GM03348 (cell line): Measurements from ENCODE around the gene TEDC2.
"Not testable (repeated sequence)": the region's sequence is repeated elsewhere in the genome, so short reads cannot be mapped to it uniquely, and the experiment has no call there.

ENCODE experiments used
- DNase-seq: peaks from one replicate; pipeline ENCODE4 v3.0.0; 2012; ENCODE audit warnings: low spot score

Gene TEDC2

DNA sequence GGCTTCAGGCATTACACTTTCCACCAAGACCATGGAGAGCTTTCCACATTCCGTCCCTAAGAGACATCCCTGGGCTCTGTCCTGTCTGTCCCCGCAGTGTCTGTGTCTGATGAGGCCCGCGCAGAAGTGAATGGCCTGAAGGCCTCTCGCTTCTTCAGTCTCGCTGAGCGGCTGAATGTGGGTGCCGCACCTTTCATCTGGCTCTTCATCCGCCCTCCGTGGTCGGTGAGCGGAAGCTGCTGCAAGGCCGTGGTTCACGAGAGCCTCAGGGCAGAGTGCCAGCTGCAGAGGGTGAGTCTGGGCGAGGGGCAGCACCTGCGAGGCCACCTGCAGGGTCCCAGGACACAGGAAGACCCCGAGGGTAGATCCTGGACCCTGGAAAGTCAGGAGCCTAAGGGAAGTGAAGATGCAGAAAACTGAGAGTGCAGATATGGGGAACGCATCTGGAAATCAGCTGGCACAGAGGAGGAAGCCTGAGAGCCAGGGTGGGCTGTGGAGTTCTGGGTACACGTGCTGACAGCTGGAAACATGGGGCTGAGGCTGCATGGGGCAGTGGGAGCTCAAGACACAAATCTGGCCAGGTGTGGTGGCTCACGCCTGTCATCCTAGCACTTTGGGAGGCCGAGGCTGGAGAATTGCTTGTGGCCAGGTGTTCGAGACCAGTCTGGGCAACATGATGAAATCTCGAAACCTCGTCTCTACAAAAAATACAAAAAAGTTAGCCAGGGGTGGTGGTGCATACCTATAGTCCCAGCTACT lies 22.7 kb upstream of the TEDC2 start:
- no peak for DNase-seq

DNA sequence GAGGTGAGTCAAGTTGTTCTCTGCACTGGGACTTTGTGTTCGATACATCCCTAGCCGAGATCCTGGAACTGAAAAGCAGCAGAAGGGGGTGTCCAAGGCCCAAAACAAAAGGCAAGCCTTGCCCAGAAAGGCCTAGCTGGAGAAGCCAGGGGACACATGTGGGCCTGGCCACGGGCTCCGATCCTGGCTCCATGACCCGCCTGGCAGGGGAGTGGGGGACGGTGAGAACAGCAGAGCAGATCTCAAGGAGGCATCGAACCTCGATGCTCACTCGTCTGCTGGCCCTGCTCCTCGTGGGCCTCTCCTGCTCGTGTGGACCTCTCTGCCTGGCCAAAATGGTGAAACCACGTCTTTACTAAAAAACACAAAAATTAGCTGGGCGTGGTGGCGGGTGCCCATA lies 21.8 kb upstream of the TEDC2 start:
- DNase-seq: no peak

- no peak for DNase-seq
These were observed 20.3 kb upstream of the TEDC2 start for GRCh38 chr16:2439598-2439997.

DNA sequence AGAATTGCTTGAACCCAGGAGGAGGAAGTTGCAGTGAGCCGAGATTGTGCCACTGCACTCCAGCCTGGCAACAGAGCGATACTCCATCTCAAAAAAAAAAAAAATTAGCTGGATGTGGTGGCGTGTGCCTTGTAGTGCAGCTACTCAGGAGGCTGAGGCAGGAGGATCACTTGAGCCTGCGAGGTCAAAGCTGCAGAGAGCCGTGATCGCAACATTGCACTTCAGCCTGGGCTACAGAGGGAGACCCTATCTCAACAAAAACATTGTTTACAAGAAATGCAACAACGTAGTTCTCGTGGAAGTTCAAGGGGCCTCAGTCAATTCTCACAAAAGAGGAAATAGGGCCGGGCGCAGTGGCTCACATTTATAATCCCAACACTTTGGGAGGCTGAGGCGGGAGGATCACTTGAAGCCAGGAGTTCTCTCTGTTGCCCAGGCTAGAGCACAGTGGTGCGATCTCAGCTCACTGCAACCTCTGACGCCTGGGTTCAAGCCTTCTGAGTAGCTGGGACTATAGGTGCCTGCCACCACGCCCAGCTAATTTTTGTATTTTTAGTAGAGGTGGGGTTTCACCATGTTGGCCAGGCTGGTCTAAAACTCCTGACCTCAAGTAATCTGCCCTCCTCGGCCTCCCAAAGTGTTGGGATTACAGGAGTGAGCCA lies 18.6 kb upstream of the TEDC2 start:
- not testable (repeated sequence) for DNase-seq

DNA sequence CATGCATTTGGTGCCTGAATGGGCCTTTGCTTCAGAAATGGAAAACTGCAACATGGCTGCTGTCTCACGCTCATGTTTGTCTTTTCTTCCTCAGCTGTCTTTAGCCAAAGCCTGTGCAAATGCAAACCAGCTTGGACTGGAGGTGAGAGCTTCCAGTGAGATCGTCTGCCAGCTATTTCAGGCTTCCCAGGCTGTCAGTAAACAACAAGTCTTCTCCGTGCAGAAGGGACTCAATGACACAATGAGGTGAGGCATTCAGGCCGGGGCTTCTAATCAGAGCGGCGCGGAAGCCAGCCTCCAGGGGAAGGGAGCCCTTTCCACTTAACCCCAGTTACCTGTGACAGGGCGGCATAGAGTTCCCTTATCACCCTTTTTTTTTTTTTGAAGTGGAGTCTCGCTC lies 16.4 kb upstream of the TEDC2 start:
- no peak for DNase-seq

- DNase-seq: no peak
These were observed 11.9 kb upstream of the TEDC2 start for GRCh38 chr16:2447920-2448583.

- DNase-seq: no peak
These were observed 10.8 kb upstream of the TEDC2 start for GRCh38 chr16:2449118-2449517.

GRCh38 chr16:2450535-2450934 lies 9.4 kb upstream of the TEDC2 start:
- no peak for DNase-seq

- DNase-seq: no peak
These were observed 8.9 kb upstream of the TEDC2 start for GRCh38 chr16:2450975-2451381.

GRCh38 chr16:2451851-2452320 lies 8.0 kb upstream of the TEDC2 start:
- DNase-seq: no peak

- DNase-seq: no peak
These were observed 7.3 kb upstream of the TEDC2 start for GRCh38 chr16:2452650-2453049.

DNA sequence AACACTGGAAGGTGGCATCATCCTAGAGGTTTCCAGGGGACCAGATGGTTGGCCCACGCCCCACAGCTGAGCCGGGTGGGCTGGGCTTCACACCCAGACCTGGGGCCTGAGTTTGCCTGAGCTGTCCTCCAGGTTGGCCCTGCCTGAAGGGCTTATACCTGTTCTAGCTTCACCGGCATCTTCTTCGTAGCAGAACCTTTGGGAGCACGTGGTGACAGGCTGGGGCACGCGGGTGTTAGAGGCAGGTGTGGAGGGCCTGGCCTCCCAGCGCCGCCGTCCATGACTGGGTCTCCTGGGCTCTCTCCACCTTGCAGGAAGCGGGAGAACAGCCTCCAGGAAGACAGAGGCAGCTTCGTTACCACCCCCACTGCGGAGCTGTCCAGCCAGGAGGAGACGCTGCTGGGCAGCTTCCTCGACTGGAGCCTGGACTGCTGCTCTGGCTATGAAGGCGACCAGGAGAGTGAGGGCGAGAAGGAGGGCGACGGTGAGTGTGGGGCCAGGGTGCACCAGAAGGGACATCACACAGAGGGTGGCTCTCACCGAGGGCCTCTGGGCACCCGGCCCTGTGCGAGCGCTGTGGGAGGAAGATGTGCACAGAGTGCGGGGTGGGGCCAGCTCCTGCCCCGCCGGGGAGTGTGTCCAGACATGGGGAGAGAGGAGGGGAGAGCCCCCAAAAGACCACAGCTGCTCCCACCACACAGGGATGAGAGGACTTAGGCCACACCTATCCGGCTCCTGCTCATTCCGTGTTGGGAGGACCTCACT lies 4.6 kb upstream of the TEDC2 start:
- no peak for DNase-seq

DNA sequence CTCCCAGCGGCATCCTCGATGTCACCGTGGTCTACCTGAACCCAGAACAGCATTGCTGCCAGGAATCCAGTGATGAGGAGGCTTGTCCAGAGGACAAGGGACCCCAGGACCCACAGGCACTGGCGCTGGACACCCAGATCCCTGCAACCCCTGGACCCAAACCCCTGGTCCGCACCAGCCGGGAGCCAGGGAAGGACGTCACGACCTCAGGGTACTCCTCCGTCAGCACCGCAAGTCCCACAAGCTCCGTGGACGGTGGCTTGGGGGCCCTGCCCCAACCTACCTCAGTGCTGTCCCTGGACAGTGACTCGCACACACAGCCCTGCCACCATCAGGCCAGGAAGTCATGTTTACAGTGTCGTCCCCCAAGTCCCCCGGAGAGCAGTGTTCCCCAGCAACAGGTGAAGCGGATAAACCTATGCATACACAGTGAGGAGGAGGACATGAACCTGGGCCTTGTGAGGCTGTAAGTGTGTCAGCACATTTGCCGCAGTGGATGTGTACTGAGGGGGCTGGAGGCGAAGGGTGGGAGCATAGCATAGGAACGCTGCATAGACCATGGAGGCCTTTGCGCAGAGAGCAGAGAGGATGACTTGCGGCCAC lies 3.3 kb upstream of the TEDC2 start:
- no peak for DNase-seq

DNA sequence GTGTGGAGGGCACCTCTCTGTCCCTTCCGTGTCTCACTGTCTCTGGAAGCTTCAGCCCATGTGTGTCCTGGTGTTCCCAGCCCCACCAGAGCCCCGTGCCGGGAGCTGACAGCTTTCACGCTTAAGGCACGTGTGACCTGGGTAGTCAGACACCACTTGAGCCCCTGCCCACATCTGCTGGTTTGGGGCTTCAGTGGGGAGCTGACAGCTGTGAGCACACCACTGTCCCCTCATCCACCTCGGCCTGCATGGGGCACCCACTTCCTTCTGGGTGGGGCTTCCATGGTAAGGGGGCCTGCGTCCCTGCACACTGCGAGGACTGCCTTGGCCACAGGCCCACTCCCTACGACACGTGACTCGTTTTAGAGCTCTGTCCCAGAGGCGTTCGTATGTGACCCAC lies 2.6 kb upstream of the TEDC2 start:
- DNase-seq: no peak

DNA sequence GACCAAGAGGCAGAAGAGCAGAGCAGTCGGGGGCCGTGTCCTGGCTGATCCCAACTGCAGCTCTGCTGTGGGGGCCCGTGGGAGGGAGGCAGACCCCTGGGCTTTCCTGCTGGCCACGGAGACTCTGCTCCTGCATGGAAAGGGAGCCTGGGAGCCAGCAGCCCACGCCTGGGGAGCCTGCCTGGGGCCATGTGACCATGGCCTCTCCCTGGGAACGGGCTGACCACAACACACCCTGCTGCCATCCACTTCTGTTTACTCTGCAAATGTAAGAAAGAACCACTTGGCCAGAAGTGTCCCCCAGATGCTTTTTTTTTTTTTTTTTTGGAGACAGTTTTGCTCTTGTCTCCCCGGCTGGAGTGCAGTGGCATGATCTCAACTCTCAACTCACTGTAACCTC lies 2.0 kb upstream of the TEDC2 start:
- DNase-seq: no peak

GRCh38 chr16:2458887-2459646 lies 842 bp upstream of the TEDC2 start:
- DNase-seq: no peak

- no peak for DNase-seq
These were observed 443 bp downstream of the TEDC2 start for GRCh38 chr16:2460391-2460713.

DNA sequence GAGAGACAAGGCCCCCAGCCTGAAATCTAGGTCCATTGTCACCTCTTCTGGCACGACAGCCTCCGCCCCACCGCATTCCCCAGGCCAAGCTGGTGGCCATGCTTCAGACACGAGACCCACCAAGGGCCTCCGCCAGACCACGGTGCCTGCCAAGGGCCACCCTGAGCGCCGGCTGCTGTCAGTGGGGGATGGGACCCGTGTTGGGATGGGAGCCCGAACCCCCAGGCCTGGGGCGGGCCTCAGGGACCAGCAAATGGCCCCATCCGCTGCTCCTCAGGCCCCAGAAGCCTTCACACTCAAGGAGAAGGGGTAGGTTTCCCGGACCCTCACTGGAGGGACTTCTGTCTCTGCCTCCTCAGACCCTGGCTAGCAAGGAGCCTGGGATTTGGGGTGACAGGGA lies 1.0 kb downstream of the TEDC2 start:
- no peak for DNase-seq

DNA sequence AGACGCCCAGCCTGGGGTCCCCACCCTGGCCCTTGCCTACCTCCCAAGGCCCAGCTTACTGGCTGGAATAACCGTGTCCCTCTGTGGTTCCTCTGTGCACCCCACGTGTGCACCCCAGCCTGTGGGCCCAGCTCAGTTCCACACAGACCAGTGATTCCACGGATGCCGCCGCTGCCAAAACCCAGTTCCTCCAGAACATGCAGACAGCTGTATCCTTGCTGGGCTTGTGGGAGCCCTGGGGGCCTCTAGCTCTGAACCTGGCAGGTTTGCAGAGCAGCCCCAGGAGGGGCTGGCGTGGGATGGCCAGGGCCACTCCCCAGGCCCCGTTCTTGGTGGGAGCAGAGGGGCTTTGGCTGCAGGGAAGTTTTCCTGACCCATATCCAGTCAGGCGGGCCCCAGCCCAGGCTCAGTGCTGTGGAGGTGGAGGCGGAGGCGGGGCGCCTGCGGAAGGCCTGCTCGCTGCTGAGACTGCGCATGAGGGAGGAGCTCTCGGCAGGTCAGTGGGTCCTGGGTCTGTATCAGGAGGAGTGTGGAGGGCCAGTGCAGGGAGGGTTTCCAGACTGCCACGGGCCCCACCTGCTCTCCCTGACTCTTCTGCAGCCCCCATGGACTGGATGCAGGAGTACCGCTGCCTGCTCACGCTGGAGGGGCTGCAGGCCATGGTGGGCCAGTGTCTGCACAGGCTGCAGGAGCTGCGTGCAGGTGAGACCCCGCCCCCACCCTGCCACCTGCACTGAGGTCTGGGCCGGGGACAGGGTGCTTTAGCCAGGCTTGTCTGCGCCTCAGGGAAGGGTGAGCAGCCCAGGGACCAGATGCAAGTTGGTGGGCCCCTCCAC lies 2.3 kb downstream of the TEDC2 start:
- no peak for DNase-seq

GRCh38 chr16:2464333-2464732 lies 4.4 kb downstream of the TEDC2 start:
- no peak for DNase-seq
